PC-9 (cell line): ENCODE data around the gene ACER3.

Experiments used
- EZH2 ChIP-seq: fragments of 200-600 bp; sonication (generic); IDR thresholded peaks from 2 replicates; pipeline ENCODE4 v1.8.0; 2017; ENCODE audit warnings: antibody characterized with exemption, low read depth
- TF ChIP-seq, protein P1 (sequence below): fragments of 200-600 bp; sonication (generic); conservative IDR thresholded peaks from 2 replicates; pipeline ENCODE4 v1.6.1; 2017; ENCODE audit warnings: mixed run types, antibody characterized with exemption, mild to moderate bottlenecking, moderate library complexity

DNA sequence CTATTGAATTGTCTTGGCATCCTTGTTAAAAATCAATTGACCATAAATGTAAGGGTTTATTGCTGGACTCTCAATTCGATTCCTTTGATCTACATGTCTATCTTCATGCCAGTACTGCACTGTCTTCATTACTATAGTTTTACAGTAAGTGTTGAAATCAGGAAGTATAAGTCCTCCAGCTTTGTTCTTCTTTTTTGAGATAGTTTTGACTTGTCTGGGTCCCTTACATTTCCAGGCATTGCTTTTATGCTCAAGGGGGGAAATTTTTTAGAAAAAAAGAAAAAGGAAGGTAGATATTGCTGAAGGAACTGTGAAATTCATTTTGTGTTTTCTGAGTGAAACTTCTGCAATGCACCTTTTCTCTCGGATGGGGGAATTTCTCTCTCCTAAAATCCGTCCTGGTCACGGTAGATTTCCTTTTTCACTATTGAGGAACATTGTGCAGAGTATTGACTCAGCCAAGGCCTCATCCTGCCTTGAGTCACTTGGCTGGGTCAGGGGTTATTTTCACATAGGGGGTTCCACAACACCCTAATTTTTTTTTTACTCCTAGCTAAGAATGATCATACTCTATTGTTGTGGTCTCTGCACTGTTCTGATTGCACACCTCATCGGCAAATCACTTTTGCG, 2.8 kb upstream of the ACER3 start:
- TF ChIP-seq, protein P1, sequence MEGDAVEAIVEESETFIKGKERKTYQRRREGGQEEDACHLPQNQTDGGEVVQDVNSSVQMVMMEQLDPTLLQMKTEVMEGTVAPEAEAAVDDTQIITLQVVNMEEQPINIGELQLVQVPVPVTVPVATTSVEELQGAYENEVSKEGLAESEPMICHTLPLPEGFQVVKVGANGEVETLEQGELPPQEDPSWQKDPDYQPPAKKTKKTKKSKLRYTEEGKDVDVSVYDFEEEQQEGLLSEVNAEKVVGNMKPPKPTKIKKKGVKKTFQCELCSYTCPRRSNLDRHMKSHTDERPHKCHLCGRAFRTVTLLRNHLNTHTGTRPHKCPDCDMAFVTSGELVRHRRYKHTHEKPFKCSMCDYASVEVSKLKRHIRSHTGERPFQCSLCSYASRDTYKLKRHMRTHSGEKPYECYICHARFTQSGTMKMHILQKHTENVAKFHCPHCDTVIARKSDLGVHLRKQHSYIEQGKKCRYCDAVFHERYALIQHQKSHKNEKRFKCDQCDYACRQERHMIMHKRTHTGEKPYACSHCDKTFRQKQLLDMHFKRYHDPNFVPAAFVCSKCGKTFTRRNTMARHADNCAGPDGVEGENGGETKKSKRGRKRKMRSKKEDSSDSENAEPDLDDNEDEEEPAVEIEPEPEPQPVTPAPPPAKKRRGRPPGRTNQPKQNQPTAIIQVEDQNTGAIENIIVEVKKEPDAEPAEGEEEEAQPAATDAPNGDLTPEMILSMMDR, result no peak
- no peak for TF ChIP-seq EZH2
